Measurements from ENCODE around the gene TRIM34. TPM values are rescaled to one million over a fixed set of nuclear protein-coding genes. Genes with fewer than 3 reads are reported as not detected.
A peak's percentile ranks its signal among the peaks of the same experiment; 100 is the strongest.
"Not testable (repeated sequence)": the region's sequence is repeated elsewhere in the genome, so short reads cannot be mapped to it uniquely, and the experiment has no call there.

The TRIM34 gene
- 13.2 and 13.3 TPM in 2 replicates for total RNA-seq (2014; rRNA removed; shearing (Covaris generic))
- polyA plus RNA-seq (2015; cell fraction: cytosol; rRNA removed), result 7.6 and 9.0 TPM in 2 replicates
- polyA plus RNA-seq (2015; cell fraction: nucleus; rRNA removed), result 27.9 and 41.8 TPM in 2 replicates

DNA sequence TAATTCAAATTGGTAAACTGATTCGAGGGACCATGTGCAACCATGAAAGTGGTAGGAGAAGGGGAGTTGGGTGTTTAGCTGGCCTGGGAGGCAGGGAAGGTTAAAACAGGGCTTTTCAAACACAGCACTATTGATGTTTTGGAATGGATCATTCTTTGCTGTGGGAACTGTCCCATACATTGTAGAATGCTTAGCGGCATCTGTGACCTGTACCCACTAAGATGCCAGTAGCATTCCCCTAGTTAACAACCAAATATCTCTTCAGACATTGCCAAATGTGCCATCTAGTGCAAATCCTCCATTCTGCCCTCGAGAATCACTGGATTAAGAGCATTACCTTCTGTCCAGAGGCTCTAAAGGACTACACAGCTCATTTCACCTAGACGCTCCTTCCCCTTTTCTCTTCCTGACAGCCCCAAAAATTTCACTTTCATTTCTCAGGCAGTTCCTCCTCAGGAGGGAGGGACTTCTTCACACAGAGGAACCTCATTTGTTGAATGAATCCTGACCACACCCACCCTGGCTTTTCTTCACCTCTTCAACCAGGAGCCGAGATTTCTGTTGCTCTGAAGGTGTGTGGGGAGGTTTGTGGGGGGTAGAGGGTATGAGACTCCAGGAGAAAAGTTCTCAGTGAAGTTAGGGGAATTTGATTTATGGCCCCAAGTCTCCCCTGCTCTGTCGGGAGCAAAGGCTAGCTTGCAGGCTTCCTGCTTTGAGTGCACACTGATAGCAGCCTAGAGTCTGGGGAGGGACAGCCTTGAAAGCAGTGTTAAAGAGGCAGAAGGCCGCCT is at the start of gene TRIM34:
Gene TRIM34 (plus strand): TSS at position 513 of the 791 bp plus-strand sequence. CDS start 7,331 bp downstream, outside the sequence.
- DNase-seq (ENCODE audit: low read depth, low spot score), result peak; percentile 75
- in situ Hi-C loops (cut with HindIII; ENCODE audit: low pct_unique_long_range_greater_than_20kb, low sequenced_read_pairs), result no loop called here

DNA sequence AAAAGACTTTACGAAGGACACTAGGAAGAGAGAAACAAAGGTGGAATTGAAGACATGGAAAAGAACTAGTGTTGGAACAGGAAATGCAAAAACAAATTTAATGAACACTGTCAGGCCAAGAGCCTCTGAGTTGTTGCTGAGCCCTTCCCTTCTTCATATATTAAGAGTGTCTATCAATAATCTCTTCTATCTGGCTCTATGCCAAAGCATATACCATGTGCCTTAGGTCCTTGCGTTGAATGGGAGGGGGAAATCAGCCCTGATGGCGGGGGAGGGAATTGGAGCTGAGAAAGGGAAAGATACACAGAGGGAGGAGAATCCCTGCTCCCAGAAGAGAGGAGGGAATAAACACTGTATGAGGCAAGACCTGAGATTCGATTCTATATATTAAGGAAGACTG is 49.6 kb upstream of the TRIM34 start:
- in situ Hi-C loops (cut with HindIII; ENCODE audit: low pct_unique_long_range_greater_than_20kb, low sequenced_read_pairs), result no loop called here
- DNase-seq (ENCODE audit: low read depth, low spot score), result no peak

GRCh38 chr11:5577101-5577500 is 47.7 kb upstream of the TRIM34 start:
- in situ Hi-C loops (cut with HindIII; ENCODE audit: low pct_unique_long_range_greater_than_20kb, low sequenced_read_pairs), result no loop called here
- no peak for DNase-seq (ENCODE audit: low read depth, low spot score)

DNA sequence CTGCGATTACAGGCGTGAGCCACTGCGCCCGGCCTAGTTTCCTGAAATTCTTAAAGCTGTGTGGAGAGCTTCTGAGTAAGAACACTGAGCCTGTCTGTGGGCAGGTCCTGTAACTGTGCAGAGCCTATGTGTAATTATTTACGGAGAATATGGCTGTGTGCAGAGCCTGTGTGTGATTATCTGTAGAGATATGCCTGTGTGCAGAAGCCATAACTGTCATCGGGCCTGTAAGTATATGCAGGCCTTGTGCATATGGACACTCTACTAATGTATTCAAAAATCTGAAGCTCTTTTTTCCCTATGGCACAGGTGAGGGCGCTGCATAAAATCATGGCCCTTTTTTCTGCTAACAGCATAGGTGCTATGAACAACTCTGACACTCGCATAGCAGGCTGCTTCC is 44.2 kb upstream of the TRIM34 start, which contains the start of gene OR52B6:
Gene OR52B6 (plus strand): TSS at position 301 of the 400 bp plus-strand sequence. CDS start 0 bp downstream, at position 301.
- in situ Hi-C loops (cut with HindIII; ENCODE audit: low pct_unique_long_range_greater_than_20kb, low sequenced_read_pairs), result no loop called here
- no peak for DNase-seq (ENCODE audit: low read depth, low spot score)

- in situ Hi-C loops (cut with HindIII; ENCODE audit: low pct_unique_long_range_greater_than_20kb, low sequenced_read_pairs), result no loop called here
- no peak for DNase-seq (ENCODE audit: low read depth, low spot score)
These were observed 43.8 kb upstream of the TRIM34 start for GRCh38 chr11:5581014-5581413.

GRCh38 chr11:5584458-5584857 is 40.3 kb upstream of the TRIM34 start:
- DNase-seq (ENCODE audit: low read depth, low spot score); in situ Hi-C loops (cut with HindIII; ENCODE audit: low pct_unique_long_range_greater_than_20kb, low sequenced_read_pairs): not testable (repeated sequence)

DNA sequence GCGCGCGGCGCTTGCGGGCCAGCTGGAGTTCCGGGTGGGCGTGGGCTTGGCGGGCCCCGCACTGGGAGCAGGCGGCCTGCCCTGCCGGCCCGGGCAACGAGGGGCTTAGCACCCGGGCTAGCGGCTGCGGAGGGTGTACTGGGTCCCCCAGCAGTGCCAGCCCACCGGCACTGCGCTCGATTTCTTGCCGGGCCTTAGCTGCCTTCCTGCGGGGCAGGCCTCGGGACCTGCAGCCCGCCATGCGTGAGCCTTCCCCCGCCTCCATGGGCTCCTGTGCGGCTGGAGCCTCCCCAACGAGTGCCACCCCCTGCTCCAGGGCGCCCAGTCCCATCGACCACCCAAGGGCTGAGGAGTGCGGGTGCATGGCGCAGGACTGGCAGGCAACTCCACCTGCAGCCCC is 34.9 kb upstream of the TRIM34 start:
- in situ Hi-C loops (cut with HindIII; ENCODE audit: low pct_unique_long_range_greater_than_20kb, low sequenced_read_pairs); DNase-seq (ENCODE audit: low read depth, low spot score): not testable (repeated sequence)

DNA sequence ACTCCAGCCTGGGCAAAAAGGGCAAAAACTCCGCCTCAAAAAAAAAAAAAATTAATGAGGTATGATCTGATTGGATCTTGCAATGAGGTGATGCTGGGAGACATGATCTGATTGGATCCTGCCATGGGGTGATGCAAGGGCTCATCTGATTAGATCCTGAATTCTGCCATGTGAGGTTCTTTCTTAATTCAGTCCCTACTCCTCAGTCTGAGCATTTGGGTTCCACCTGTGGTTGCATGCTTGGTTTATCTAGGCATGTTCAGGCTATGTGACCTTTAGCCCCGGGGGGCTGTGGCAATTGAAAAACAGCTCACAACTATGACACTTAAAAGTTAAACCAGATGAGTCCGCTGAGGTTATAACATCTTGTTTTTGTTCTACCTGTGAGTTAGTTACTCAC is 33.2 kb upstream of the TRIM34 start:
- no peak for DNase-seq (ENCODE audit: low read depth, low spot score)
- in situ Hi-C loops (cut with HindIII; ENCODE audit: low pct_unique_long_range_greater_than_20kb, low sequenced_read_pairs), result no loop called here

DNA sequence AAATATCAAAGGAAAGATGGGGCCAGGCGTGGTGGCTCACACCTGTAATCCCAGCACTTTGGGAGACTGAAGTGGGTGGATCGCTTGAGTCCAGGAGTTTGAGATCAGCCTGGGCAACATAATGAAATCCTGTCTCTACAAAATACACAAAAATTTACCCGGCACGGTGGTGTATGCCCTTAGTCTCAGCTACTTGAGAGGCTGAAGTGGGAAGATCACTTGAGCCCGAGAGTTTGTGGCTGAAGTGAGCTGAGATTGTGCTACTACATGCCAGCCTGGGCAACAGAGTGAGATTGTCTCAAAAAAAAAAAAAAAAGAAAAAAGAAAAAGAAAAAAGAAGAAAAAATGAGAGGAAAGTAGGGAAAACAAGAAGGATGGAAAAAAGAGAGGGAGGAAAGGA is 32.2 kb upstream of the TRIM34 start:
- DNase-seq (ENCODE audit: low read depth, low spot score), result no peak
- in situ Hi-C loops (cut with HindIII; ENCODE audit: low pct_unique_long_range_greater_than_20kb, low sequenced_read_pairs), result no loop called here

GRCh38 chr11:5593146-5593545 is 31.7 kb upstream of the TRIM34 start:
- in situ Hi-C loops (cut with HindIII; ENCODE audit: low pct_unique_long_range_greater_than_20kb, low sequenced_read_pairs), result no loop called here
- no peak for DNase-seq (ENCODE audit: low read depth, low spot score)

DNA sequence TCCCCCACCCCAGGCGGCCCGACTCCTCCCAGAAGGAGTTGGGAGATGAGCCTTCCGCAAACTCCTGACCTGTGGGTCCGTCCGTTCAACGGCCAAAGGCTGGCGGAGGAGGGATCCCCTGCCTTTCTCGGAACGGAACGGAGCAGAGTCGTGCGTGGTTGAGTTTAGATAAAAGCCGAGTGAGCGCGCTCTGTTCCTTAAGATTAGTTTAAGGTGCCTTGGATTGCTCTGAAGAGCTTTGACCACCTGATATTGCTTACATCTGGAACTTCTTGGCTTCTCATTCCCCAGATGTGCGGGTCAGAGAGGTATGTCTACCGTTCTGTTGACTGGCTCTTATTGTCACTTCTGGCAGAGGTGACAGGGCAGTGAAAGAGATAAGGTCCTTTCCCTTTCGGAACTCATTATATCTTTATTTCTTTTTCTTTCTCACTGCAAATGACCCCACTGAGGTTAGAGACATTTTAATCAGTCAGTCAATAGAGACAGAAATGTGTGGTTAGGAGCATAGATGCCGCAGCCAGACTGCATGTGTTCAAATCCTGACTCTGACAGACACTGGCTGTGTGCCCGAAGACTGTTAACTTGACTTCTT is 28.1 kb upstream of the TRIM34 start, which contains the start of gene TRIM6:
Gene TRIM6 (plus strand): TSS at position 31 of the 595 bp plus-strand sequence. CDS start 261 bp downstream, at position 292.
- DNase-seq (ENCODE audit: low read depth, low spot score), result peak; percentile 78
- in situ Hi-C loops (cut with HindIII; ENCODE audit: low pct_unique_long_range_greater_than_20kb, low sequenced_read_pairs), result no loop called here

GRCh38 chr11:5597953-5598352 is 26.8 kb upstream of the TRIM34 start:
- in situ Hi-C loops (cut with HindIII; ENCODE audit: low pct_unique_long_range_greater_than_20kb, low sequenced_read_pairs), result no loop called here
- DNase-seq (ENCODE audit: low read depth, low spot score), result no peak

DNA sequence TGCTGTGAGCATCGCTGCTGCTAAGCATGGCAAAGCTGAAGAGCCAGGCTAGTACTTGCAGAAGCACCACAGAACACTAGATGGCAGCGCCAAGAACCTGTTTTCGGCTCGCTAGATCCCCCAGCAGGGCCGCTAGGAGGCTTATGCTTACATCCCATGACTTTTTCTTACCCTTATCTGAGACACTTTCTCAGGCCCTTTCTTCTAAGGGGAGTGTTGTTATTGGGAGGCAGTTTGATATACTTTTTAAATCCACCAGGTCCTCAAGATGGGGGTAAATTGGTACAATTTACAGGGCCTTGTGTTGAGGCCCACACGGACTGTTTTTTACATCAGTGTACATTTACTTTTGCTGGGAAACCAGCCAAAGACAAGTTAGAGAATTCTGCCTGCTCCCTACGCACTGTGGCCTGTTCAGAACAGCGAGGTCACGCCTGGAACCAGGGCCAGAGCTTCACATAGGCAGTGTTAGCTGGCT is 24.4 kb upstream of the TRIM34 start:
- peak; percentile 90 for DNase-seq (ENCODE audit: low read depth, low spot score)
- in situ Hi-C loops (cut with HindIII; ENCODE audit: low pct_unique_long_range_greater_than_20kb, low sequenced_read_pairs), result no loop called here

GRCh38 chr11:5602791-5603190 is 22.0 kb upstream of the TRIM34 start:
- in situ Hi-C loops (cut with HindIII; ENCODE audit: low pct_unique_long_range_greater_than_20kb, low sequenced_read_pairs); DNase-seq (ENCODE audit: low read depth, low spot score): not testable (repeated sequence)

GRCh38 chr11:5603326-5603725 is 21.5 kb upstream of the TRIM34 start:
- in situ Hi-C loops (cut with HindIII; ENCODE audit: low pct_unique_long_range_greater_than_20kb, low sequenced_read_pairs), result no loop called here
- no peak for DNase-seq (ENCODE audit: low read depth, low spot score)

- DNase-seq (ENCODE audit: low read depth, low spot score), result no peak
- in situ Hi-C loops (cut with HindIII; ENCODE audit: low pct_unique_long_range_greater_than_20kb, low sequenced_read_pairs), result no loop called here
These were observed 19.9 kb upstream of the TRIM34 start for GRCh38 chr11:5604896-5605295.

DNA sequence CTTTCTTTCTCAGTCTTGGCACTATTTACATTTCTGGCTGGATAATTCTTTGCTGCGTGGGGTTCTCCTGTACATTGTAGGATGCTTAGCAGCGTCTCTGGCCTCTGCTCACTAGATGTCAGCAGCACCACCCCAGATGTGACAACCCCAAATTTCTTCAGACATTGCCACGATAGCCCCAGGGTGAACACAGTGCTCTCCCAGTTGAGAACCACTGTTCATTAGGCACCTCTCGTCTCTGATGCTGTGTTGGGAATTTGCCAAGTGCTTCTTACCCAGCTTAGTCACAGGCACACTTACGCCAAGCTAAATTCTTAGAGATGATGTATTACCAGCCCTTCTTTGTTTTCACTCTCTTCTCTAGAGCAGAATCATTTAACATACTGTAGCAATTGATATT is 19.0 kb upstream of the TRIM34 start:
- in situ Hi-C loops (cut with HindIII; ENCODE audit: low pct_unique_long_range_greater_than_20kb, low sequenced_read_pairs), result no loop called here
- DNase-seq (ENCODE audit: low read depth, low spot score), result no peak

GRCh38 chr11:5608808-5609207 is 16.0 kb upstream of the TRIM34 start:
- in situ Hi-C loops (cut with HindIII; ENCODE audit: low pct_unique_long_range_greater_than_20kb, low sequenced_read_pairs), result no loop called here
- DNase-seq (ENCODE audit: low read depth, low spot score), result no peak
